ENCODE results near the gene TENM4.
A peak's percentile ranks its signal among the peaks of the same experiment; 100 is the strongest.

Gene TENM4

DNA sequence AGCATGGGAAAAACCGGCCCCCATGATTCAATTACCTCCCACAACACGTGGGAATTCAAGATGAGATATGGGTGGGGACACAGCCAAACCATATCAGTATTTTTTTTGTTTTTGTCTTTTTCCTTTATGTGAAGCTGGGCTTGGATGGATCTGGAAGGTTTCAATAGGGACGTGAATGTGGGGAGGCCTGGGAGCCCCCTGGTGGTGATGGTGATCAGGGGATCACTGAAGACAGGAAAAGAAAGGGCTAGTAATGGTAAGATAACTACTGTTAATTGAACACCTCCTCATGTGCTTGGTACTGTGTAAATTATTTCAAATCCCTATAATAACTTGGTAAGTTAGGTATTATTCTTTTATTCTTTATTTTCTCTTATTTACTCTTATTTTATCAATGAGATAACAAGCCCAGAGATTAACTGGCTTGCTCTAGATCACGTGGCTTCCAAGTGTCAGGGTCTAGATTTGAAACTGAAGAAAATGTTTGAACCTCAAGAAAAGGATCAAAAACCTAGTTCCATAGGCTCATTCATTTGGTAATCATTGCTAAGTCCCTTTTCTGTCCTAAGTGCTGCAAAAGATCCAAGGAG is 364.2 kb downstream of the TENM4 start:
- DNase-seq = peak; percentile 42

DNA sequence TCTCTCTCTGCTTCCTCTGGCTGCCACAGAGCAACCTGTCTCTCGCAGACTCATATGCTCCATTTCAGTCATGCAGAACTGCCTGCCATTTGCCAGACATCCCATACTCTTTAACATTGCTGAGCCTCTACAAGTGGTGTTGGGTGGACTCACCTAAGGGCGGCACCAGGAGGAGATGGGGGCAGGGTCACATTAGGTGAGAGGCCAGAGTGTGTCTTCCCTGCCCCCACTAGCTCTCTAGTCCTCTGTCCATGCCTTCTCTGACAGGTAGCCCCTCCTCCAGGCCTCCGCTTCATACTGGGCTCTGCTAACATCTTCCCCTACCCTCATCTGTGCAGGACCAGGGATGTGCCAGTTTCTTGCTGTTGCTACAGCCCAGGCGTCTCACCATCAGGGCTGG is 366.3 kb downstream of the TENM4 start:
- no peak for DNase-seq

DNA sequence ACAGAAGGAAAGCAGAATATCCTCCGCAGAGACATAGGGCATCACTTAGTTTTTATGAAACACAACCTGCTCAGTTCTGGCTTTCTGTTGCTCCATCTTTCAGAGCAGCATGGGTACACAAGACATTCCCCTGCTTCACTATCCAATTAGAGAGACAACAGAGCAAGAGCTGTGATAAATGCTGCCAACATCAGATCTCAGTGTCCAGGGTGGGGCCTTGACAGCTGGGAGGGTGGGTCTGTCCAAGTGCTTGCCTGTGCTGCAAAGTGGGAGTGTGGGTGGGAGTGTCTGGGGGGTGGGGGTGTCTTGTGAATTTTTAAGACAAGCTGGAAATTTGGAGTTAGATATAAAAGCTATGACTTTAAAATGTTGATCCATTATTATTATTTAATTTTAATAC is 369.6 kb downstream of the TENM4 start:
- no peak for DNase-seq

DNA sequence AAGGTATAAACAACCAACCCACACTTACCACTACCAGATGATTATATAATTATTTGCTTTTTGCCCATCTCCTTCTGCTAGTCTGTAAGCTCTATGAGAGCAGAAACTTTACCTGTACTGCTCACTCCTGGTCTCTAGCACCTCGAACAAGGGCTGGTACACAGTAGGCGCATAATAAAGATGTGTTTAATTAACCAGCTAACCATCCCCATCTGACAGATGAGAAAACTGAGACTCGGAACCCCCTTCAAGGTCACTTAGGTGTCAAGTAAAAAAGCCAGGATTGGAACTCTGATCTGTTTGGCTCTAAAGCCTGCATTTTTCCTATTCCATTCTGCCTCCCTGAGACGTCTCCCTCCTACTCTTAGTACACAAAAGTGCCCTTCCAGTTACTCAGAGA is 370.3 kb downstream of the TENM4 start:
- DNase-seq = no peak

DNA sequence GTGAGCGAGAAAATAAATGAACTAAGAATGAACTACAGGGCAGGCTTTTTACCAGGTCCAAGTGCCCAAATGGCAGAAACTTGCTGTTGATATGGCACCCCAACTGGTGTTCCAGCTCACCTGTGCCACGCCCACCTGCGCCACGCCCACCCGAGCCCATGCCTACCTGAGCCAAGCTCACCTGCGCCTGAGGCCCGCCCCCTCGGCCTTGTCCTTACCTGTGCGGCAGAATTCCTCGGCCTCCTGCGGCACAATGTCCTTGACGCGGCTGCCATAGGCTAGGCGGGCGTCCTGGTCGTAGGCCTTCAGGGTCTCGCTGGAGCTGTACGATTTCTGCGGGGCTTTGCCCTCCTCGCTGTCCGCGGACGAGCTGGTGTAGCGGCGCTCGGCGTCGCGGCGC is 371.3 kb downstream of the TENM4 start:
- no peak for DNase-seq

DNA sequence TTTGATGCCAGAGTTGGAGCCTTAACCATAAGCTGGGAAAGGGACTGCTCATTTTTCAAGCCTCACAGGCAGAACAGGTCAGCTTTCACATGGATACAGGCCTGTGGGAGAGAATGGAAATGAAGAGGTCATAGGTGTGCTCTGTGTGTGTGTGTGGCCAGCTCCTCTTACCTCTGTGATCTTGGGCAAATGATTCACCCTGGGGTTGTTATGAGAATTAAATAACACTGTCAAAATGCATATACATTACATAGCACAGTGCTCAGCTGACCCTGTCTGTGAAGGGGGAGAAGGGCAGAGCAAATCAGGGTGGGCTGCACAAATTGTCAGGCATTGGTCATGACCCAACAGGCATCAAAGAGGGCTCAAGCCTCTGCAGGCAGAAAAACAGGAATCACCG is 372.5 kb downstream of the TENM4 start:
- DNase-seq = no peak

DNA sequence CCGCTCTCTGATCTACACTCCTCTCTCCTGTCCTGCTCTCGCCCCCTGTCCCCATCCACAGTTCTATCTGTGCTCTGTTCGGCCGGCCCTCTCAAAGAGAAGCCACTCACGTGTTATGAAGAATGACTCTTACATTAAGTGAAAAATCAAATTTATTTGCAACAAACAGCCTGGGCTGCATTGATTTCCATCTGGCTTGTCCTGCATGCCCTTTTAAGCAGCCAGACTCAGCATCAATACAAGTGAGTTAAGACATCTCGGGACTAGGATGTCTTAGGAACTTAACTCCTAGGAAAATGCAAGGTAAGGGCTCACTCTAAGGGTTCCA is 373.5 kb downstream of the TENM4 start:
- no peak for DNase-seq

DNA sequence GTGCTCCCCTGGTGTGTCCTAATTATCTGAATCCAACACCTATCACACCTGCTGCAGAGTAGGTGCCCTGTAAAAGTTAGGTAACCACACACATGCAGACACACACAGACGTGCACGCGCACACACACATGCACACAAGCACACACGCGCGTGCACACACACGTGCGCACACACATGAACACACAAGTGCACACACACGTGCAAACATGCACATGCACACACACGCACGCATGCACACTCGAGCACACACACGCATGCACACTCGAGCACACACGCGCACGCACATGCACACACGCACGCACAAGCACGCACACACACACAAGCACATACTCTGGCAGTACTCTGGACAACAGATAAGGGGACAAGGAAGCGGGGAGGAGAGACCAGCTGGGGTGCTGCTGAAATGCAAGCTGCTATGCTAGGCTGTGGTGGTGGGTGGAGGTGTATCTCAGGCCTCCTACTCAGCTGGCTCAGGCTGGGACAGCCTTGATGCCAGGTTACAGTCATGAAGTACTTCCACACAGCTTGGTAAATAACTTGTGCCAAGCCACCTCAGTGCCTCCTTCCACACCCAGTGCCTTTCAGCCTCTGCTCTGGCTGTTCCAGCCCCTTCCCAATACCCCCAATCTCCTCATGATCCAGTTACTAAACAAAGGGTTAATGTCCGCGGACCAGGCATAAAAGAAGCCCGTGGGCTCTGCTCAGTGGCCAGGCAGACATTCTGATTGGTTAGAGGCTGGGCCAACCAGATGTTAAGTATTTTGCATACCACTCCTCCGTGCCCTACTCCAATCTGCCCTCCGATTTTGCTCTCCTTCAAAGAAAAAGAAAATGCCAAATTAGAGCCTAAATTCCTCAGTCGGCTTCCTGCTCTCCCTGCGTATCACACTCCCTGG is 374.1 kb downstream of the TENM4 start:
- no peak for DNase-seq

DNA sequence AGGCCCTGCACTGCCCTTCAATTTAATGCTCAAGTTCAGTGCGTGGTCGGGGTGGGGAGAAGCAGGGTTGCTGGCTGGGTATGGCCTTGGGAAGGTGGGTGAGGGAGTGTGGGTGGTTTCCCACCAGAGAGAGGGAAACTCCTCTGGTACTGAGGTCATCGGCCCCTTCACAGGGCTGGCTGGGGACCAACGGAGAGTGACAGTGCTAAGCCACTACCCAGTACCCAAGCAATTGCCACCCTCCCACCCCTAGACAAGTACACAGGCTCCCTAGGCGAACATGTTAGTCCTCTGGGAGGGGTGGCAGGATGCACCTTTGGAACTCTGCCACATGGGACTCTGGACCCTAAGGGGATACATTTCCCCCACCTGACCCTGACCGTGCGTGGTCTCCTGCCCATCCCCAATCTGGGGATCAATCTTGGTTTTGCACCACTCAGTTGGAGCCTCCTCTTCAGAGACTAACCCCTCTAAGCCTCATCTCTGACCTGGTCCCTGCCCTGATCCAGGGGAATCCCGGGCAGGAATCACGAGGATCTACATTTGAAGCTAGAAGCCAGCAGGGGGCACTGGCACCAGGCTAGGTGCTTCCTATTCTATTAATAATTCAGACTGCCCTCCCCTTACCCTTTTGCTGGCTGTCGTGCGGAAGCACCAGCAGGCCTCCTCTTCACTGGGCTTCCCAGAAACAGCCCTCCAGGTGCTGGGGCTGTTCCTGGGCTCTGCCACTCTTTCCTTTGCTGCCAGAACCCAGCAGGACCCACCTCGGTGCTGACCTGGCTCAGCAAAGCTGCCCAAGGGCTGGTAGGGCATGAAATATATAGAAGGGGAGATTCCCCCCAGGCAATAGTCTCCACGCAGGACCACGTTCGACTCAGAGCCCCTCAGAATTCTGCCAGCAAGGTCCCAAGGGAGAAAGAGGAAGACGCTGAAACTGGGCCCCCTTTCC is 377.7 kb downstream of the TENM4 start:
- DNase-seq = peak; percentile 38

DNA sequence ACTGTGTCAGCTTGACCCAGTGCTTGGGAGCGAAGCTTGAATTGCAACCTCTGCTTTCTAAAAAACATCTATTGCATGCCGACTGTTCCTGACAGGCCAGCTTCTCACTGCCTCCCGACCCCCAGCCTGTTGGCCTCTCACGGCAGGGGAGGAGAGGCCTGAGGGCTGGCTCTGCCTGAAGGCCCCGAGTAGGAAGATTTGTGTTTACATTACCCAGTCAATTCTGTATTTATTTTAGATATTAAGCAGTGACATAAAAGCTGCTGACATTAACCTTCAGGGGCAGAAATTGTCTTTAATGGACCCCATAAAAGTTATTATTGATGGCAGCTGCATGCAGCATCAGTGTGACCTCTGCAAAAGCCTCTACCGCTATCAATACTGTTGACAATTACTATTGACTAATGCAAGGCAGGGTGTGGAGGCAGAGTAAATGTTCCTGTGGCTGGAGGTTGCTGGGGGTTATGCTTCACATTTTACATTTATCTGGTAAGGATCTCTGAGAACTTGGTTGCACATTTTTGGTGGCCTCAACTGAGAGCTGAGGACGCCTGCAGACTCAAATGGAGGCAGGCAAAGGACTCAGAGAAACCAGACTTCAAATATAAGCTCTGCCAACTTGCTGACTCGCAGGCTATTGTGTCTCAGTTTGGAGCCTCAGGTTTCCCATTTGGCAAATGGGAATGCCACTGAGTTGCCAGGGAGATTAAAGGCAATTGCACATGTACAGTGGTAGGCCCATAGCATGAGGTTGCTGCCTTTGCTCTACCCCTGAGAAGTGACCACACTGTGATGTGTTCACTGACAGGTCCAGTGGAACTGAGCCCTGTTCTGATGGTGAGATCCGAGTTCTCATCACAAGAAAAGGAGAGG is 380.5 kb downstream of the TENM4 start:
- DNase-seq = no peak

DNA sequence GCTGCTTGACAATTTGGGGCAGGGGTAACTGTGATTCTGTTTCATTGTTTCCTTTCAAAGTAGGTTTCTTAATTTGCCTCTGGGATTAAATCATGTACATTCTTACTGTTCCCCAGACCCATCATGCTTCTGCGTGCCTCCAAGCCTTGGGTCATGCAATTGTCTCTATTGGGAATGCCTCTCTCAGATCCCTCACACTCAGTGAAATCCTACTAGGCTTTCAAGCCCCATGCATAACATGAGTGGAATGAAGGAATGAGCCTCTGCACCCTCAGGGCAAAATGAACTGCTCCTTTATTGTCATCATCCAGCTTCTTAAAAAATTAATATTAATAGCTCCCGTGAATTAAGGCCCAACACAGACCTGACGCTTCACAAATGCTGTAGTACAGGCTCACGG is 381.7 kb downstream of the TENM4 start:
- DNase-seq = no peak

DNA sequence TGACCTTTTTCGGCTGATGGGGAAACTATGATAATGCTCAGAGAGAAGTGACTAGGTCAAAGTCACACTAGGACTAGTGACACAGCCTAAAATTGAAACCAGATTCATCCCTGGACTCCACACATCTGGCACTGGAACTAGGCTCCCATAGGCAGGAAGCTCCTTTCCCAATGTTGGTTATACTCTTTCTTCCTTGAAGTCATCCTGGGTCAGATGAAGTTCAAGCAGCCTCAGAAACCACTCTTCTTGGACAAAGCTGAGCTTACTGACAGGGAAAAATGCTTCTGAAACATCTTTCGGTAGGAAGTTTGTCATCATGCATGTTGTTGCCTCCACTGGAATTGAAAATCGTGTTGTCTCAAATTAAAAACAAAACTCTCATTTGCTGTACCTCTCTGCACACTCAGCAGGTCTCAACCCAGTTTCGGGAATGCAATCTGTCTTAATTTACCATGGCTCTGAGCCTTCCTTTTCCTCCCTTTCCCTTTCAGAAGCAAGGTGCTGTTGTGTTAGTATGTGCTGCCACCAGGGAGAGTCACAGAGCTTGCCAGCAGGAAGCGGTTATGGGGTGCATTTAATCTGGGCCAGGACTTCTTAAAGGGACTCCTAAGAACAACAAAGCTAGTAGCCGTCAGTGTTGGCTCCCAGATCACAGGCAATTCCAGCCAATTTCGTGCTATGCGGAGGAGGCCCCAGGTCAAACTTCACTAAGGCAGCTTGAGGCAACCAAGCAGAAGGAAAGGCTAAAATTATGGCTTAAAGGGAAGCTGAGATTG is 384.8 kb downstream of the TENM4 start:
- no peak for DNase-seq

DNA sequence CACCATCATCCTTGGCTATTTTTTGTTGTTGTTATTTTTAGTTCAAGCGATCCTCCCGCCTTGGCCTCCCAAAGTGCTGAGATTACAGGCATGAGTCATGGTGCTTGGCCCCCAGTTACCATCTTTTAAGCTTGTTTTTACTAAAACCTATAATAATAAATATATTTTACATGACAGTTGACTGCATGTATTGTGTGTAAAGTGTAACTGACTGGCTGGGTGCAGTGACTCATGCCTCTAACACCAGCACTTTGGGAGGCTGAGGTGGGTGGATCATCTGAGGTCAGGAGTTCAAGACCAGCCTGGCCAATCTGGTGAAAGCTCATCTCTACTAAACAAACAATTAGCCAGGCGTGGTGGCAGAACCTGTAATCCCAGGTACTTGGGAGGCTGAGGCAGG is 386.2 kb downstream of the TENM4 start:
- no peak for DNase-seq

DNA sequence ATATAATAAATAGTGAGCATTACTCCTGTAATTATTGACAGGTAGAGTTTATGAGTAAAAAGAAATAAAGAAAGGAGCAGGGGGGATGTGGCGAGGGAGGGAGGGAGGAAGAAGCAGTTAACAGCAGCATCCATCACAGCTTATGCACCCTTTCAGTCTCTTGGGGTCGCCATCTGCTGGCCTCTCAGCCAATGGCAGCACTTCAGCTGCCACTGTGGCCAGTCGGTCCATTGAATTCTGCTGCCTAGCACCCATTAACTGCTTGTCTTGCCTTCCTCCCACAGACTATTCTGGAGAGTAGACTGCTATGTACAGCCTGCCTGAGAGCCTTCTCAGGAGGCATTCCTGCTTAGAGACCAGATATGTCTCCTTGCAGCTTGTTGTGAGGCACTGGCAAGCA is 388.3 kb downstream of the TENM4 start:
- peak; percentile 72 for DNase-seq

DNA sequence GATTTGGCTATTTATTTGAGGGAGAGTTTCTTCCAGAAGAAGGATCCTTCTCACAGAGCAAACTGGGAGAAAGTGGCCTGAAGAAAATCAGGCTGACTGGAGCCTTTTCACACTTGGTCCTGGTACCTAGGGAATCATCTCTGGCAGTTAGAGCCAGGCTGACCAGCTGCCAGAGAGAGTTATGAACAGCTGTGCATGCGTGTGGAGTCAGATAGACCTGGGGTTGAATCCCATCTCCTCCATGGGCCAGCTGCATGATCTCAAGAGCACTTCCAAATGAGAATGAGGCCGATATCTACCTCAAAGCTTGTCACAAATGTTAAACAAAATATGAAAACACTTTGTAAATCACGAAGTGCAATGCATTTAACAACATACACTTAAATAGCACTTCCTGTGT is 390.0 kb downstream of the TENM4 start:
- peak; percentile 15 for DNase-seq

DNA sequence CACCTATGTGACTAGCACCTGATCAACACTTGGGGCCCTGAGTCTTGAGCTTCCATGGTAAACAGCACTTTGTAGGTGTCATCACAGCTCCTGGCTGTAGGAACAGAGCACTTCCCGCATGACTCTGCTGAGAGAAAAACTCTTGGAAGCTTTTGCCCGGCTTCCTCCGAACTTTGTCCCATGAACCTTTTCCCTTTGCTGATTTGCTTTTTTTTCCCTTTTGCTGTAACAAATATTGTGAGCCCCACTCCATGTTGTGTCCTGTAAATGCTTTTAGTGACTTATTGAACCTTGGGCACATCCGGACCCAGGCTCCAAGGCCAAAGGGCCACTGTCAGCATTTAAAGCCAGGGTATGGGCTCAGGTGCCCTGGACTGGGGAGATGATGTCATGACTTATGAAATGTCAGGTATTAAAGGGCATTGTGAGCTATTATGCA is 391.1 kb downstream of the TENM4 start:
- DNase-seq = no peak

DNA sequence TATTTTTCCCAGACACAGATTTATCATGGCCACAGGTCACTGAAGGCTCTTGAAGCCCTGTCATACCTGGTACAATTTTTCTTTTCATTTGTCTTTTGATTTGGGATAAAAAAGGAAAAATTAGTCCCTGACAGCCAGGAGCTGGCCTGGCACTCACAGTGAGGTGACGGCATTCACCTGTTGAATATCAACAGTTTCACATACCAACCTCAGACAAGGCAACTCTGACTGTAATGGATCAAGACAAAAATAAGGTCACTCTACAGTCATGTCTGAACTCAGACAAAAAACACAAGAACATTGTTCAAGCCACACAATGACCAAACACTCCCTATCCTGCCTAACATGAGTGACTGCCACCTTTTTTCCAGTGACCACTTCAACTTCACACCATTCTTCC is 392.9 kb downstream of the TENM4 start:
- DNase-seq = no peak

DNA sequence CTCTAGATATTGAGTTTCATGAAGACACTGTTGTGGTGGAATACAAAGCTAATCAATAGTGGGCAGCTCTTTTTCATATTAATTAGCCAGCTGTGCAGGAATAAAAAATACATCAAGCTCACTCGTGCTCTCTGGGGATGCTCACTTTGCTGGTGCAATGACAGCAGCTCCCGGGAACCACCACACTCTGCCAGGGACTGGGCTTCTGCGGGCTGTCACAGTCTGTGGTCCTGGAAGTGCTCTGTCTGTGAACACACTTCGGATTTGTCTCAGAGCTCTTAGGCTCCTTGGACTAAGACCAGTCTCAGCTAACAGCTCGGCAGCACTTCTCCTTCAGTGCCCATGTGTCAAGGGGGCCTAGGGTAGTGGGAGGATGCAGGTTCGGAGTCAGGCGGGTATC is 393.5 kb downstream of the TENM4 start:
- DNase-seq = peak; percentile 10

DNA sequence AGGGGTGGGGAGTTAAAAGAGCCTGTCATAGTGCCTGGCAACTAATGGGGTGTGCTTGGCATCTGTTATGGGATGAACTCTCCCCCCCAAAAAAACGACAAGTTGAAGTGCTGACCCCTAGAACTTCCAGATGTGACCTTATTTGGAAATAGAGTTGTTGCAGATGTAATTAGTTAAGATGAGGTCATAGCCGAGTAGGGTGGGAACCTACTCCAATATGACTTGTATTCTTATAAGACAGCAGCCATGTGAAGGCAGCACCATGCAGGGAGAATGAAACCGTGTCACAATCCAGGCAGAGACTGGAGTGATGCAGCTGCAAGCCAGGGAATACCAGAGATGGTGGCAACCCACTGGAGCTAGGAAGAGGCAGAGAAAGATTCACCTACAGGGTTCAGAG is 394.5 kb downstream of the TENM4 start:
- DNase-seq = no peak

DNA sequence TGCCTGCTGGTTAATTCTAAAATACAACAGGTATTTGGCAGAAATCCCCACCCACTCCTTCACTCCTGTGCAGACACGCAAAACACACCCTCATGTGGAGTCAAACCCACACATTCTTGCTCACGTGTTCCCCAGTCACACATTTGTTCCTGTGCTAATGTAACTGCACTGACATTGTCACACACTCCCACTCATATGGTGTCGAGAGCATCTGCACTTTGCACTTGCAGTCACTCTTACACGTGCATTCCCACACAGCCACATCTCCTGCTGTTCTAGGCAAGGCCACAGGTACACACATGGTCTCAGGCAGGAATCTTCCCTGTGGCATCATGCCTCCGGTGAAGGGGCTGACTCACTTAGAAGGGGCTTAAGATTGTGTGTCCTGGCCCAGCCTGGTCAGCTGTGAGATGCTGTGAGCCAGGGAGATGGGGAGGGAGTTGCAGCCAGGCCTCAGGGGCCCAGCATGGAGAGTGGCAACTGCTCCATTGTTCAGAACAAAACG is 395.0 kb downstream of the TENM4 start:
- no peak for DNase-seq

DNA sequence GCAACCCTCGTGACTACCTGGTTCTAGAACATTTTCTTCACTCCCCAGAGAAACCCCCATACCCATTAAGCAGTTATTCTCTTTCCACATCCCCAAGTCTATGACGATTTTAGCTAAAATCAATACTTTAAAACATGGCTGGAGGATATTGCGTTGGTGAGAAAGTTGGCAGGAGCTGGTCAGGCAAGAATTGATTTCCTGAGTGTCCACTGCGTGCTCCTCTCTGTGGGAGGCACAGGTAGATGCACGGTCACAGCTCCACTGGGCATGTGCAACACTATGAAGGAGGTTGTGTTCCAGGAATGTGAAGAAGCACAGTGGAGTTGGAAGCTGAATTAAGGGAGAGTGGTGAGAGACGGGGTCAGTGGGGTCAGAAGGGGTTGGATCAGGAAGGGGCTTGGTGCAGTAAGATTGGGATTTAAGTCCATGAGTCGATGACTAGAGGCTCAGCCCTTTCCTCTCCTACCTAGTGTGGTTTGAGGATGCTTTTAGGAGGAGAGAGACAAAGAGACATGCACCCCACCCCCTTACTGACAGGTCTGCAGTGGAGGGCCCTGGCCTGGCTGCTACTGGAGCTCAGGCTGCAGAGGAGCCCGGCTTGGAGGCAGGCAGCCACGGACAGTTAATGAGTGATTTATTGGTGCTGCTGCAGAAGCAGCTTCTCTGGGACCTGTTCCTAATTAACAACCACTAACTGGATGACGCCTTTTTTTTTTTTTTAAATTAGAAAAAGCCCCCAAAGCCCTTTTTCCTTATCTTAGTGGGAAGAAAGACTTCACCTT is 395.6 kb downstream of the TENM4 start:
- no peak for DNase-seq
